Activated CD4-positive, alpha-beta T cell treated with anti-CD3 and anti-CD28 coated beads, Interleukin-2, amount 50 U/mL, for 16 hours (primary cell): Measurements from ENCODE around the gene ATP11A.

Experiments
- DNase-seq: peaks from one replicate; pipeline ENCODE4 v3.0.0-alpha.2; 2020

ATP11A gene

GRCh38 chr13:112803422-112803821 is 113.6 kb downstream of the ATP11A start:
- no peak for DNase-seq

GRCh38 chr13:112804374-112804773 is 114.5 kb downstream of the ATP11A start:
- no peak for DNase-seq

GRCh38 chr13:112806739-112807652 is 117.2 kb downstream of the ATP11A start:
- no peak for DNase-seq

GRCh38 chr13:112807653-112808376 is 118.0 kb downstream of the ATP11A start:
- no peak for DNase-seq

GRCh38 chr13:112808377-112809140 is 118.7 kb downstream of the ATP11A start:
- no peak for DNase-seq

- DNase-seq: no peak
Measured at GRCh38 chr13:112809332-112810315, 119.8 kb downstream of the ATP11A start.

- DNase-seq: no peak
Measured at GRCh38 chr13:112810608-112811007, 120.8 kb downstream of the ATP11A start.

GRCh38 chr13:112812306-112813055 is 122.6 kb downstream of the ATP11A start:
- no peak for DNase-seq

- DNase-seq: no peak
Measured at GRCh38 chr13:112813552-112813951, 123.7 kb downstream of the ATP11A start.

GRCh38 chr13:112814905-112815585 is 125.2 kb downstream of the ATP11A start:
- no peak for DNase-seq

GRCh38 chr13:112815871-112816270 is 126.0 kb downstream of the ATP11A start:
- DNase-seq: no peak

GRCh38 chr13:112818040-112818697 is 128.3 kb downstream of the ATP11A start:
- no peak for DNase-seq

GRCh38 chr13:112818698-112819045 is 128.8 kb downstream of the ATP11A start:
- DNase-seq: no peak

GRCh38 chr13:112819111-112819510 is 129.3 kb downstream of the ATP11A start:
- no peak for DNase-seq

- DNase-seq: no peak
Measured at GRCh38 chr13:112819816-112820215, 130.0 kb downstream of the ATP11A start.

GRCh38 chr13:112820318-112820717 is 130.5 kb downstream of the ATP11A start:
- no peak for DNase-seq

GRCh38 chr13:112821340-112822055 is 131.7 kb downstream of the ATP11A start:
- no peak for DNase-seq

GRCh38 chr13:112822851-112823250 is 133.0 kb downstream of the ATP11A start:
- no peak for DNase-seq

GRCh38 chr13:112824429-112824828 is 134.6 kb downstream of the ATP11A start:
- no peak for DNase-seq
